SH-SY5Y (cell line): Measurements from ENCODE around the gene CD5L.

Experiments
- GATA2 ChIP-seq: IDR thresholded peaks from 2 replicates; pipeline ENCODE4 v1.6.1; 2011; ENCODE audit warnings: mild to moderate bottlenecking, low read depth, low read length
- GATA3 ChIP-seq: IDR thresholded peaks from 2 replicates; pipeline ENCODE4 v1.6.1; 2011; ENCODE audit warnings: low read depth, mild to moderate bottlenecking, low read length, moderate library complexity

The CD5L gene

GRCh38 chr1:157831968-157832626 lies 9.5 kb downstream of the CD5L start:
- TF ChIP-seq GATA3 (no peak), GATA2 (no peak)

- no peak for TF ChIP-seq GATA2
- TF ChIP-seq GATA3, result no peak
These were observed 10.7 kb downstream of the CD5L start for GRCh38 chr1:157830887-157831286.

- TF ChIP-seq GATA3 (no peak), GATA2 (no peak)
These were observed 11.9 kb downstream of the CD5L start for GRCh38 chr1:157829711-157830110.

DNA sequence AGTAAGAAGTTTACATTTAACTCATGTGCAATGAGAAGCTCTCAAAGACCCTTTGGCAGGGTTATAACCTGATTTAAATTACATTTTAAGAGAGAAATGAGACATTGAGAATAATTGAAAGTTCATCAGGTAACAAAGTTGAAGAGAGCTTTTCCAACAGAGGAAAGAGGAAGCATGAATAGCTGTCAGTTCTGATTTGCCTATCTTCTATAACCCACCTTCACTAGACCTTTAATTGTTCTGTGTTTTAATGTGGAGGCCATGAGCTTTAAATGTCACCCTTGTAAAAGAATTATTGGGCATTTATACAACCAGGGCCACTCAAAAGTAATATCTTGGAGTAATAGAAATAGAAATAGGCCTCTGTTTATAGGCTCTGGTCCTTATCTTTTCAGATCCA lies 12.4 kb downstream of the CD5L start:
- TF ChIP-seq GATA3 (no peak), GATA2 (no peak)

DNA sequence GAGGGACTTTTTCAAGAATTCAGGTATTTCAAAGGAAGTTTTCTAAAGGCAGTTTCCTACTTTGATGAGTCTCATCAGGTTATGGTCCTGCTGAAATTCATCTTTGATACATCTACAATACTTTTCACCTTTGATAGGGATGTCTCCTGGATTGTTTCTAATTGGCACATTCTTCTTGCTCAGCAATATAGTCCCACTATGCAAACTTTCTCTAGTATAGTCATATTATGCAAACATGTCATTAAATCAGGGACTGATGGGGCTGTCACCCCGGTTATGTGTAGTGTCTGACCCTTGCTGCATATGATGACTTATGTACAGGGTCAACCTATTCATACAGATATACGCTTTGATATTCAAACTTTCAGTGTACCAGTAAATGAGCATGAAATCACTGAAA lies 21.3 kb downstream of the CD5L start:
- TF ChIP-seq GATA2, result no peak
- no peak for TF ChIP-seq GATA3

GRCh38 chr1:157819896-157820295 lies 21.7 kb downstream of the CD5L start, which contains the start of gene FCRL1:
FCRL1 (minus strand) TSS chr1:157820120; CDS start chr1:157820037, 83 bp downstream.
- TF ChIP-seq GATA3 (no peak), GATA2 (no peak)

- TF ChIP-seq GATA3 (no peak), GATA2 (no peak)
These were observed 22.4 kb downstream of the CD5L start for GRCh38 chr1:157819215-157819614.

GRCh38 chr1:157813269-157813668 lies 28.3 kb downstream of the CD5L start:
- TF ChIP-seq GATA3, result no peak
- TF ChIP-seq GATA2, result no peak

GRCh38 chr1:157806431-157807149 lies 35.0 kb downstream of the CD5L start:
- no peak for TF ChIP-seq GATA2
- TF ChIP-seq GATA3, result no peak

- TF ChIP-seq GATA2, result no peak
- TF ChIP-seq GATA3, result no peak
These were observed 37.8 kb downstream of the CD5L start for GRCh38 chr1:157803851-157804250.

DNA sequence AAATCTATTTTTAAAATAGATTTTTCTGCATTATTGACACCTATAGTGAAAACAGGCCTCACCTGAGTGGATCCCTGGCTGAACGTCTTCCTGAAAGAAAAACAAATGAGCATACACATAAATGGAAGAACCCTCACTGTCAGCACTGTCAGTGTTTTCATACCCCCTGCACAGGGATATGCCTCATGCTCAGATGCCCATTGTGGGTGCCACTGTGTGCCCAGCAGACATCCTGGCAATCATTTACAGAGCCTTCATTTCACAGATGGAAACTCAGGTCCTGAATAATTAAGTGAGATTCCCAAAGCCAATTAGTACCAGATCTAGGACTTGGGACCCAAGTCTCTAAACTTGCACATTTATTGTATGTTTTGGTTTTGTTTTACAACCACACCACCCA lies 41.6 kb downstream of the CD5L start:
- TF ChIP-seq GATA3 (no peak), GATA2 (no peak)

GRCh38 chr1:157798211-157798610 lies 43.4 kb downstream of the CD5L start:
- TF ChIP-seq GATA3, result no peak
- TF ChIP-seq GATA2, result no peak

DNA sequence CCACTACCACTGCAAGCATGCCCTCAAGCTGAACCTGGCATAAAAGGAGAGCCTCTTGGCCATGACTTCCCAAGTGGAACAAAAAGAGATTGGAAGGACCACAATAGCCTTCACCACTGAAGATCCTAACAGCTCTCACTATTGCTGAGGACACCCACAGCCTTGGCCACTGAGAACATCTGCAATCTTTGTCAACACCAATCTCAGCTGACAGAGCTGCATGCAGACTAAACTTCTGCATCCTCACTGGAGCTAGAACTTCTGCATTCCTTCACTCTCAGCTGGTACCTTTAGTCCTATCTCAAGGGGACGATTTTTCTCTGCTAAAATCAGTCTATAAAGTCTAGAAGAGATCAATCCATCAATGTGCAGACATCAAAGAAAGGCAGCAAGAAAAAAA lies 56.4 kb downstream of the CD5L start:
- TF ChIP-seq GATA3 (no peak), GATA2 (no peak)

DNA sequence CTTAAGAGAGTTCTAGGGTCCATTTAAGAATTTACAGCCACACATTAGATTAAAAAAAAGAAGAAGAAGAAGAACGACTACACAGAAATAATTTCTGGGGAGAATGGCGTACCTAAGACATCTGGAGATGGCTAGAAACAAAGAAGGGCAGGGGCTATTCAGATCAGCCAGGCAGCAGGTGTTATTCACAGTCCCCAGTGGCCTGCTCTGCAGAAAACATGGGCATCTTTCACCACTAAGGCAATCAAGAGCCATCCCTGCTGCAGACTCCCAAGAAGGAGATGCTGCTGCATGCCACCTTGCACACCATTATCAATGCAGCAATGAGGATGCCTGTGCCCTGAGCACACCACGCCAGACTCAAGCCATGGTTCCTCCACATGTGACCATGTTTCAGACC lies 56.8 kb downstream of the CD5L start:
- TF ChIP-seq GATA3 (no peak), GATA2 (no peak)

GRCh38 chr1:157782931-157783330 lies 58.7 kb downstream of the CD5L start:
- TF ChIP-seq GATA2 (no peak), GATA3 (no peak)
